ENCODE results near the gene OSBPL6.

GRCh38 chr2:178403671-178404306, 209.5 kb downstream of the OSBPL6 start:
- TF ChIP-seq CTCF (IDR thresholded peaks at IDR 0.05) (no peak), POLR2A (IDR thresholded peaks at IDR 0.05) (no peak)
